Stimulated activated CD8-positive, alpha-beta memory T cell treated with anti-CD3 and anti-CD28 coated beads, Interleukin-7, amount 100 ng/mL, for 4 hours (primary cell): ENCODE measurements around the gene C1orf232.
A peak's percentile ranks its signal among the peaks of the same experiment; 100 is the strongest.

Experiments
- DNase-seq, 2 donors: peaks; one replicate each; pipeline ENCODE4 v3.0.0-alpha.2; 2020; ENCODE audit warnings: low read depth in 2 of 2

C1orf232 gene

DNA sequence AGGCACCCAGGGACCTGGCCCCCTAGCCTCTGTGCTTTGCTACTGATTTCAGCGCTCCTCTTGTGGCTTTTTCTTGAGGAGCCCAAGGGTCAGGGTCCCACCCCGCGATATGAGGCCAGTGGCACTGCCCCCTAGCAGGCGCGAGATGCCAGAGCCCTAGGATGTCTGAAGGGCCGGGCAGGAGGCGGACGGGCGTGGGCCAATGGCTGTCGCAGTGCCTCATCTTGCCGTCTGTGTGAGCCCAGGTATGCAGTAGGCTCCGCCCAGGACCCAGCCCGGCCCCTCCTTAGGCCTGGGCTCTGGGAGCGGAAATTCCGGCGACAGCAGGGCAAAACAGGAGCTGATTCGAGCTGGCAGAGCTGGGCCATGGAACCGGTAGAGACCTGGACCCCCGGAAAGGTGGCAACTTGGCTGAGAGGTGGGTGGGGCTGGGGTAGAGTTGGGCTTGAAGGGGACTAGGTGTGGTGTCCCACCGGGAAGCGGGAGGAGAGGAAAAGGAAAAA lies 8.5 kb upstream of the C1orf232 start, which contains the start of gene CNKSR1:
Gene CNKSR1, plus strand, starts transcription at position 310 of the 503 bp plus-strand sequence. Its CDS starts 57 bp downstream, at position 367.
- no peak for DNase-seq

DNA sequence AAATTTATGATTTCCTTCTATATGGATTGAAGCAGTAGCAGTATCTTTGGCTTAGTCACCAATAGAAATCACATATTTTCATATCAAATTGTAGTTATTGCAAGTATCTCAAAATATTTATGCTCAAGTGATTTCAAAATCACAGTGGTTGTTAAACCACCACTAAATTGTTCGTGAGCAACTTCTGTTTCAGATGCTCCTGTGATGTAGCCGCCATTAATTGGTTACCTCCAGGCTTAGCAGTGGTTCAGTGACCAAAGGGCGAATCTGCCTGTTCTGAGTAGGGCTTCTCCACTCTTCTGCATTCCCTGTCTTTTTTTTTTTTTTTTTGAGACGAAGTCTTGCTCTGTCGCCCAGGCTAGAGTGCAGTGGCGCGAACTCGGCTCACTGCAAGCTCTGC lies 6.6 kb upstream of the C1orf232 start:
- DNase-seq = no peak

DNA sequence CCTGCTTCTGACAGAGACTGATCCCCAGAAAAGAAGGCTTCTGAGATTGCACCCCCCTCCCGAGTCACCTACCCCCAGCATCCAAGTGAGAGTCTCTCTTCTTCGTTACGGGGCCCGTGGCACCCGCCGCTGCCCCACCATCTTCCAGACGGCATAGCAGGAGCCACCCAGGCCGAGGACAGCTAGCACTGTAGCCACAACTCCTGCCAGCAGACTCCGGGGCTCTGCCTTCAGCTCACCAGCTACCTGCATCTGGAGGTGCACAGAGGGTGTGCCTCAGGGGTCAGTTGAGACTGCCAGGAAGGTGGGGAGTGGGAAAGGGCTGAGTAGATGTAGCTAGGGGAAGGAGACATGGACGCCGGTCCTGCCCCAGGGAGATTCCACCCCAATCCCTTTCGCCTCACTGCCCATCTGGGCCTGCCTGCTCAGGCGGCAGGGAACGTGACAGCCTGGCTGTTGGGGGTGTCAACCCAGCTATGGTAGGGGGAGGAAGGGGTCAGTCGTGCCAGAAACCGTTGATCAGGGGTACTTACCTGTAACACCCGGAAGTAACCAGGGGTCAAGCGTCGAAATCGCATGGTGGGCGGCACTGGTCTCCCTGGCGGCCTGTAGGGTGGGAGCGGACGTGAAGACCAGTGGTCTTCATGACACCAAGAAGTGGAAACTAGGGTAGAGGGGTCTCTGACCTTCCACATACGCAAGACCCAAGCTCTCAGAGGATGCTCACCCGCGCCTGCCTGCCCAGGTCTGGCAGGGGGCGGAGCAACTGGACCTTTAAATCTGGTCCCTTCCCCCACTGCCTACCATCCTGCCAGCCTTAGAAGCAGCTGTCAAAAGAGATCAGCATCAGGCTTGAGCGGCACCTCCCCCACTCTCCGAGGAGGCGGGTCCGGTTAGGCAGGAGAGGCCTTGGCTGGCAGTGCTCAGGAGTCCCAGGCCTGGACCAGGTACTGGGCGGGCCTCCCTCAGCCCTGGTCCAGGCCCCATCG lies 2.6 kb upstream of the C1orf232 start, which contains the start of gene ZNF593OS:
Gene ZNF593OS, minus strand, starts transcription at position 749 of the 989 bp plus-strand sequence. Its CDS starts 171 bp downstream, at position 578.
- DNase-seq = no peak

DNA sequence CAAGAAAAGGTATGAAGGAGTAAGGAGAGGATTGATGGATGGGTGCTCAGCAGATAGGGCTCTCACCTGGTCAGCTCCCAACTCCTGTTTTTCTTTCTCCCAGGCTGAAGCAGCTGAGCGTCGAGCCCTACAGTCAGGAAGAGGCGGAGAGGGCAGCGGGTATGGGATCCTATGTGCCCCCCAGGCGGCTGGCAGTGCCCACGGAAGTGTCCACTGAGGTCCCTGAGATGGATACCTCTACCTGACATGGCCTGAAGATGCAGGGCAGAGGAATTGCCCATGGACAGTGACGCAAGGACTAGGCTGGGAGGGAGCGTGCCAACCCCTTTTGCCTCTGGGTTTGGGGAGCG lies 1.7 kb upstream of the C1orf232 start:
- no peak for DNase-seq

DNA sequence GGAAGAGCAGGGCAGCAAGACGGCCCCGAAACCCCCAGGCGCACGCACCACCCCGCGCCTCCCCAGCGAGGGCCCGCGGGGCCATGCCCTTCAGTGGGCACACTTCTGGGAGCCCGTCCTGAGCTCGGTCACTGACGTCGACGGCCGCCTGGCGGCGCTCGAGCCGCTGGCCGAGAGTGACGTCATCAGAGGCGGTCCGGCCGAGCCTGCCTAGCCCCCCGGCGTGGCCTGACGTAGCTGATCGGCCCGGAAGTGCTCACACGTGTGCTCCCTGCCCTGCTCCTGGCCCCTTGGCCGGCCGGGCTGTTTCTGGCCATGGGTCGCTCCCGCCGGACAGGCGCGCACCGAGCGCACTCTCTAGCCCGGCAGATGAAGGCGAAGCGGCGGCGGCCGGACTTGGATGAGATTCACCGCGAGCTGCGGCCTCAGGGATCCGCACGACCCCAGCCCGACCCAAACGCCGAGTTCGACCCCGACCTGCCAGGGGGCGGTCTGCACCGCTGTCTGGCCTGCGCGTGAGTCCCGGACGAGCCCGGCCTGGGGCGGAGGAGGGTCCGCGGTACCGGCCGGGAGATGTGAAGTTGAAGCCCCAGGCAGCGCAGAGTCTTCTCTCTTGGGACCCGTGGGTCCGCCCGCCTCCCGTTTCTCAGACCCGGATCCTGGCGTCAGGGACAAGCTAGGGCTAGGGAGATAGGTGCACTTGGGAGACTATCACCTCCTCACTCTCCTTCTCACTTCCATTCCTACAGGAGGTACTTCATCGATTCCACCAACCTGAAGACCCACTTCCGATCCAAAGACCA lies 1.1 kb upstream of the C1orf232 start, which contains the start of gene ZNF593:
Gene ZNF593, plus strand, starts transcription at position 240 of the 803 bp plus-strand sequence. Its CDS starts 76 bp downstream, at position 316.
- DNase-seq = peak; percentile 73 to 84

DNA sequence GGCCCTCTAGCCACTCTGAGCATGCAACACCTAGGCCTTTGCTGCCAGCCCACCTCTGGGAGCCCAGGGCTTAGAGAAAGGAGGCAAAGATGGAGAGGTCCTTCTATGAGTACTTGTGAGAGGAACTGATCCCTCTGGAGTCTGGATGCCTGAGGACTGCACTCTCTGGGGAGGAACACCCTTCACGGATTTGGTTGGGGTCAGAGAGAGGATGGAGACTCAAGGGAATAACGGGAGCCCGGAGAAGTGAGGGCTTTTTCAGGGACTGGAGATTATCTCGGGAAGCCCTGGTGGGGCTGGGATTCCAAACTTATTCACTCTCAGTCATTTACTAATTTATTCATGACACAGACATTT lies 413 bp upstream of the C1orf232 start:
- DNase-seq = no peak

DNA sequence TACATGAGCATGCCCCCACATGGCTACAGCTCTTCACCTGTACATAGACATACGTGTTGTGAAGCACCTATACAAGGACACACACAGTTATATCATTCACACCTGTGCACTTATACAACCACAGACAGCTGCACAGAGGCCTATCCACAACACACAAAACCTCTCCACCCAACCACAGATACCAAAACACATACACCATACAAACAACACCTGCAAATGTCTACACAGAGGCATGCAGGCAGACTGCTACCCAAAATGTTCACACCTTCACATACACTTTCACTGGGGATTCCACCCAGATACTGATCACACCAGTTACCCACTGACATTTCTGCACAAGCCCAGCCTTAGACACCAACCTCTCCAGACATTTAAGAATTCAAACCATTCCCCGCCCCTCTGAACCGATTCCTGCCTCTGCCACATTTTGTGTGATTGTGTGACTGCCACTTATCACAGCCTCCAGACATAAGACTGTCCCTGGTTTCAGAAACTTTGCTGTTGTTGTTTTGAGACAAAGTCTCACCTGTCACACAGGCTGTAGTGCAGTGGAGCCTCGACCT lies 2.0 kb downstream of the C1orf232 start:
- no peak for DNase-seq

DNA sequence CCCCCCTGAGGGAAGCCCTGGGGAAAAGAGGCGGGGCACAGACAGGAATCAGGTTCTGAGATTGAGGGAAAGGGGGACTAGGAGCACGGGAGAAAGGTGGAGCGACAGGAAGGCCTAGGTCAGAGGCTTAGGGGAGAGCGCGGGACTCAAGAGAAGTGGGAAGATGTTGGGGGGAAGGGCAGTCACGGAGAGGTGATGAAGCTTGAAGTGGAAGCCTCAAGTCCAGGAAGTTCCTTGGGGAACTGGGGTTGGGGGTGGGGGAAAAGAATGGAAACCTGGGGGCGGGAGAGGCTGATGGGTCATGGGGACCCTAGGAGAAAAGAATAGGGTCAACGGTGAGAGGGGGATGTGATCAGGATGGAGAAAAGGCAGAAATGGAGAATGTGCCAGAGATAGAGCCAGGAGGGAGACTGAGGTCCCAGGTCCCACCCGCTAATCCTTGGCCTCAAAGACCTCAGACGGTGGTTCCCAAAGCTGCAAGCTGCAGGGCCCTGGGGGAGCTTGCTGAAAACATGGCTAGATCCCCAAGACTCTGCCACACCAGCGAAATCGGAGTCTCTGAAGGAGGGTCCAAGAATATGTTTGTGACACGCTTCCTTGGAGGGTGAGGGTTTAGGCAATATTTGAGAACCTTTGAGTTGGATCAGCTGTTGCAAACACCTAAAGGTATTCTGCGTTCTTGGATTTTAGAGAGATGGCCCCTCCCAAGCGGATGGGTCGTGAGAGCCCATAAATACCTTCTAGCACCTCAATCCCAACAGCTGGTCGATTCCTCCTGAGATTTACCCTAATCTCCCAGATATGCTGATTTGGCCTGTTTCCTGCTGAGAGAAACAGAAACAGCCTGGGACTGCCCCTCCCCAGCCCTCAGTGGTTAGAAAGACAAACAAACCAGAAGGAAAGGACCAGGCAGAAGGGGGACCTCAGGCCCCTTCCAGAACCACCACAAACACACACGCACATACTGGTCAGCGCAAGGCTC lies 3.6 kb downstream of the C1orf232 start:
- DNase-seq = no peak

DNA sequence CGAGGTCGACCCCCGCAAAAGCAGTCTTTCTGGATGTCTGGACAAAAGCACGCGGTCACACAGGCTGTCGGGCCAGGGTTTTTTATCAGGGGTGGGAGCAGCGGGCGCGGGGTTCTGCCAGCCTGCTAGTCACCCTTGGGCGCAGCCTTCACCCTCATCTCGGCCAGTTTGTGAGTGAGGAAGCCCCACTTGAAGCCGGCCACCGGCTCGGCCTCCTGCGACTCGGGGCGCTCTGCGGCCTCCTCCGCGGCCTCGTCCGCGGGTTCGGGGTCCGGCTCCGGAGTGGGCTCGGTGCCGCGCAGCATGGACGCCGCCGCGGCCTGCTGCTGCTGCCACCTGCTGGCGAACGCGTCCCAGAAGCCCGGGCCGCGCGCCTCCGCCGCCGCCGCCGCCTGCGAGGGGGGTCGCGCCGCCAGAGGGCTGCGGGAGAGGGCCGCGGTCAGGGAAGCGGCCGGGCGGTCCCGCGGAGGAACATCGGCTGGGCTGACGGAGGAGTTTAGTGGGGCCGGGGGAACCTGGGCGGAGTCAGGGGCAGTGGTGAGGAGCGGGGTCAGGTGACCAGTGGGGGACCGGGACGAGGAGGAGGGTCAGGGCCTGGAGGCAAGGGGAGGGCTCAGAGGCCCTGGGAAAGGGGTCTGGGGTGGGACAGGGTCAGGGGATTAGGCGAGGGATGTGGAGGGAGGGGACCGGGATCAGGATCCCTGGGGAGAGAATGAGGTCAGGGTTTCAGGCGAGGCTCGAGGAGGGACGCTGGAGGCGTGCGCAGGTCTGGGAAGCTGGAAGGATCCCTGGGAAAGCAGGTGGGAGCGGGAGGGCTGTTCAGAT lies 4.5 kb downstream of the C1orf232 start:
- peak in 1 of 2 donors; percentile 45 for DNase-seq

DNA sequence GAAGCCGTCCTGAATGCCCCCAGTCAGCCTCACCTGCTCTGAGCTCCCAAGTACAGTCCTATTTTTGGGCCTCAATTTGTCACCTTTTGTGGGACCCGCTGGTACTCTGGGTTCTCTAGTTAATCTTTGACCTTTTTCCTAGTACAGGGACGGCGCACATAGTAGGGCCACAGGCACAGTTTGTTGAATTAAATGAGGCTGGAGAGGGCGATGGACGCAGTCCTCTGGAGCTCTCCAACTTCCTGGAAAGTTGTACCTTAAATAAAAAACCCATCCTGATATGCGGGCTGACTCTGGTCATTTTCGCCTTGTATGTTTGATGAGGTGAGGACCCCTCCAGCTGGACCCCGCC lies 5.1 kb downstream of the C1orf232 start:
- no peak for DNase-seq

DNA sequence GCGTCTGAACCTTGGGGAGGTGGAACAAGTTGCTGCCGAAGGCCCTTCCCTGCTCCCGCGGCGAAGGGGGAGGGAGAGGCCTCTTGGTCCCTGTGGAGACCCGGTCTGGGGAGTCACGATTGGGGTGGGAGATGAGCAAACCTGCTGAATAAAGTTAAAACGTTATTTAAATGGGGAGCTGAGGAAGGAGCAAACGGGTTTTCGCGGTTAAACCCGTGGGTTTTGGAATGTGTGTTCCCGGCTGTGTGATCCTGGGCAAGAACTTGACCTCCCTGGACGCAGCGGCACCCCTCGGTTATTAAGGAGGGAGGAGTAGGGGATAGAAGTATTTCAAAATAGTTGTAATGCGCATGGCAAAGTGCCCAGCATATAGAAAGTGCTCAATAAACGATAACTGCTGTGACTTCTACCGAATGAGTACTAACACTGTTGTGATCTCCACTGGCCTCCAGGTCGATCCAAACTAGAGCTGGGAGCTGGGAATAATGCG lies 6.5 kb downstream of the C1orf232 start:
- DNase-seq = no peak

DNA sequence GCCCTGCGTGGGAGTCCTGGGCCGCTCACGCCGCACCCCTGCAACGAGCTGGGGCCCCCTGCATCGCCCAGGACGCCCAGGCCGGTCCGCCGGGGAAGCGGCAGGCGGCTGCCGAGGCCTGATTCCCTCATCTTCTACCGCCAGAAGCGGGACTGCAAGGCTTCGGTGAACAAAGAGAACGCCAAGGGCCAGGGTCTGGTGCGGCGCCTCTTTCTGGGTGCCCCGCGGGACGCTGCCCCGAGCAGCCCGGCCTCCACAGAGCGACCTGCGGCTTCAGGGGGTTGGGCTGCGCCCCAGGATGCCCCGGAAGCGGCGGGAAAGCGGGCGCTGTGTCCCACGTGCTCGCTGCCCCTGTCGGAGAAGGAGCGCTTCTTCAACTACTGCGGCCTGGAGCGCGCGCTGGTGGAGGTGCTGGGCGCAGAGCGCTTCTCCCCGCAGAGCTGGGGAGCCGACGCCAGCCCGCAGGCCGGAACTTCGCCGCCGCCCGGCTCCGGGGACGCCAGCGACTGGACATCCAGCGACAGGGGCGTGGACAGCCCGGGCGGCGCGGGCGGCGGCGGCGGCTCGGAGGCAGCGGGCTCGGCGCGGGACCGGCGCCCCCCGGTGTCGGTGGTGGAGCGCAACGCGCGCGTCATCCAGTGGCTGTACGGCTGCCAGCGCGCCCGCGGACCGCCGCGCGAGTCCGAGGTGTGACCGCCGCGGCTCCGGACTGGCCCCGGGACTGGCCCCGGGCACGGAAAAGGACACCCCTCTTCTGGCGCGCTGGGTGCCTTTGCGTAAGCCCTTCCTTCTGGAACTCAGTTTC lies 7.1 kb downstream of the C1orf232 start:
- peak in 1 of 2 donors; percentile 25 for DNase-seq

DNA sequence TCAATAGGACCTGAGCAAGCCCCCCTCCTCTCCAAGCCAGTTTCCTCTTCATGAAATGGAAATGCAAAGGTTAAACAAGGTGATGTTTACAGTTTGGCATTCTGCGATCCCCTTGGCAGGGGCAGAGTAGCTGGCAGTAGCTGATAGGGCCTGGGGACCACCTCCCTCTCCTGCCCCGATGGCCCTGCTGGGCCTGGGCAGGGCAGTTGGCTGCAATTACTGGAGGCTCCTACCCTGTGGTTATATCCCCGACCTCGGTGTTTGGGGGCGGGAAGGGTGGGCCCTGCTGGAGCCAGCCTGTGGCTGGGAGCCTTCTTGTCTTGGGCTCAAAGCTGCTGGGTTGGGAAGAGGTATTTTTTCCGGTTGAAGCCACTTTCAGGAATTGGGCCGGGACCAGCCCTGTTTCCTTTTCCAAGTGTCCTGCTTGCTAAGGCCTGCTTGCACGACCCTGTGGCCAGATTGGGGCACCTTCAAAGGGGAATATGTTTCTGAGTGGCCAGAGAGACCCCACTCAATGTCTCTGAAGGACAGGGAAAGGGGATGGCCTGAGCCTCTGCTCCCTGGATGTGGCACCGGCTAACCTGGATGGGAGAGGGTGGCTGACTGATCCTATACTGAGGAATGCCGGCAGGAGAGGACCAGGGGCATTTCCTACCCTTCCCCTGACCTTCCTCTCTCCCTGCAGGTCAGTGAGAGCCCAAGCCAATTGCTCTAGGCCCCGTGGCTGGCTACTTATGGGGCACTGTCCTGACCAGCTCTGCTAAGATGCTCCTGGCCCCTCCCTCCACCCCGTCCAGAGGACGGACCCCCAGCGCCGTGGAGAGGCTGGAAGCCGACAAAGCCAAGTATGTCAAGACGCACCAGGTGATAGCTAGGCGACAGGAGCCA lies 8.0 kb downstream of the C1orf232 start:
- no peak for DNase-seq

DNA sequence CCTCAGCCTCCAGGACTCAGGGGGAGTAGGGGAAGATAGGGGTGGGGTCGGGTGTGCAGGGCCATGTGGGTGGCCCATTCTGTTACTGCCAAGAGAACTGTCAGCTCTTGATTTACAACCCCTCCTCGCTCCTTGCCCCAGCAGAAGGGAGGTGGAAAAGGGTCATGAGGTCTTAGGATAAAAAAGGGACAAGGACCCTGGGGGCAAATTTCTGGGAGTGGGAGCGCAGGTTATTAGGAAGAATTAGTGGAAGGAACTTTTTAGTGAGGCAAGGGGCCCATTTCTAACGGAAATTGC lies 9.1 kb downstream of the C1orf232 start:
- DNase-seq = no peak

DNA sequence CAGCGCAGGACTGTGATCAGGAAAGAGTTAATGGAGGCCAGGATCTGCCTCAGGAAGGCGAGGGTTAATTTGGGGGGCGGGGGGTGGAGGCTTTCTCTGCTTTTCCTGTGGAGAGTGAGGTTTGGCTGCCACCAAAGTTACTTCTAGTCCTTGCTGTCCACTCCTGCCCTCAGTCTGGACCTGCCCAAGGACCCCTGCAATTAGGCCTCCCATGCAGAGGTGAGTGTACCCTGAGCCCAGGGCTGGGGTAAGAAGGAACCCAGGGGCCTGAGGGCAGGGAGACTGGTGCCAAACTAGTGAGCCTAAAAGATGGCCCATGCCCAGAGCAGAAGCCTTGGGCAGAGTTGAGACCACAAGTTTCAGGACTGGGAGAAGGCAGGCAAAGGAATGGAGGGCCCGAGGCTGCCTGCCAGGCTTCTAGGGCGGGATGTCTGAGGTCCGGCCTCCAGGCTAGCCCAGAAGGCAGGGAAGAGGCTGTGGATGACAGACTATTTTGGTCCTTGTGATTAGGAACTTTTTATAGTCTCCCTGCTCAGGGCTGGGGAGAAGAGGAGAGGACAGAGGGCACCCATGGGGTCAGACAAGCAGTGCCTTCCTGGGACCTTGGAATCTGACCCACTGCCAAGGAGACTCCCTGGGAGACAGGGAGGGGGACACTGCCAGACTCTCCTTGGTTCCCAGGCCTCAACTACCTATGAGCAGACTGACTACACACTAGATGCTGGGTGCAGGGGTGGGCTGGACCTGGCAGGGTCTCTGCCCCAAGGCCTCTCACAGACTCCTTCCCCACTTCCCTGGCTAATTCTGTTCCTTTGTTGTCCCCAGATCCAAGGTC lies 9.6 kb downstream of the C1orf232 start, which contains the start of gene FAM110D:
Gene FAM110D, plus strand, starts transcription at position 172 of the 835 bp plus-strand sequence. CDS start 2,213 bp downstream, outside the sequence.
- no peak for DNase-seq

DNA sequence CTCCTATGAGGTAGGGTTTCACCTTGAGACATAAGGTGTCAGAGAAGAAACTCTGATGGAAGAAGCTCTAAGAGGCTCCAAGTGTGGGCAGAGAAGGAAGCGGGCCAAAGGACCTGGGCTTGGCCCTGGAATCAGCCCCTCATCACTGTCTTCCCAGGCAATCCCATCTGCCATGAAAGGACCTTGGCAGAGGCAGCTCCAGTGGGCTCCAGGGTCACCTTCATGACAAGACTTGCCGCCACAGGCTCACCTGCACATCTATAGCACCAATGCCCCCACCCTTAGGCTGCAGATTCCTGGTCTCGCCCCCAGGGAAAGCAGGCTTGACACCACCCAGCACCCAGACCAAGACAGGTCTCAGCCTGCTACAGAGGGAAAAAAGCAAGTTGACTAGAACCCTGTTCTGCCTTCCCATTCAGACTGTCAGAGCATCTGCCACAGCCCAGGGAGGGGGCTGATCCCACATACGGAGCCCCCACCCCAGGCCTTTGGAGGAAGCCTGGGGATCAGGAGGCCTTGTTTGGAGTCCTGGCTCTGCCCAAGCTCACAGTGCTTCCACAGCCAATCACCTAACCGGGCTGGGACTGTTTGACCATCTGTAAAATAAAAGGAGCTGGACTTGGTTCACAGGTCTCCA lies 10.4 kb downstream of the C1orf232 start:
- no peak for DNase-seq
